A549 (cell line): ENCODE results near the gene AHI1. TPM values are rescaled to one million over a fixed set of nuclear protein-coding genes. Genes with fewer than 3 reads are reported as not detected.

ENCODE experiments used
- ATAC-seq, 2 experiments: fragments of 200-7000 bp in 1 of 2; fragments of >200 bp in 1 of 2; cut with Nextera tagmentation in 1 of 2; cut with Tn5 transposase in 1 of 2; 3 replicates each; pipeline versions ENCODE4 v1.8.0 to v1.9.1; 2018 to 2020; ENCODE audit warnings: mild to moderate bottlenecking in 1 of 2, moderate library complexity in 1 of 2
- CTCF ChIA-PET: fragments of 300-600 bp; sonication (Branson Sonifier 250); formaldehyde crosslinking; extraction: SDS; loops from one replicate; lab custom pipeline; 2021; ENCODE audit warnings: antibody characterized with exemption, inconsistent platforms; lab: Yijun Ruan, JAX
- POLR2A ChIA-PET: fragments of 350-600 bp; formaldehyde crosslinking; extraction: SDS; loops from one replicate; lab custom pipeline; 2021; ENCODE audit warnings: antibody characterized with exemption, inconsistent platforms; lab: Yijun Ruan, JAX
- DNase-seq, 2 experiments: peaks; one replicate each; pipeline versions ENCODE4 v3.0.0 to v3.0.0-alpha.2; 2011 to 2016; ENCODE audit warnings: low read depth in 1 of 2, low spot score in 1 of 2
- FAIRE-seq: peaks from 2 replicates; lab custom pipeline; 2011; peaks lifted over from hg19 to GRCh38; lab: Jason Lieb, UNC
- H3K27ac ChIP-seq, 2 experiments: fragments of >200 bp; sonication (Bioruptor Twin); formaldehyde crosslinking; 3 replicates each; pipeline ENCODE4 v1.5.1; 2016 to 2017
- H3K4me1 ChIP-seq: fragments of >200 bp; sonication (Bioruptor Twin); formaldehyde crosslinking; 3 replicates; pipeline ENCODE4 v1.6.1; 2016
- H3K4me2 ChIP-seq: fragments of >200 bp; sonication (Bioruptor Twin); formaldehyde crosslinking; 3 replicates; pipeline ENCODE4 v1.6.1; 2016
- H3K4me3 ChIP-seq: fragments of >200 bp; sonication (Bioruptor Twin); formaldehyde crosslinking; 3 replicates; pipeline ENCODE4 v1.5.1; 2016
- H3K9me3 ChIP-seq: fragments of >200 bp; sonication (Bioruptor Twin); formaldehyde crosslinking; 3 replicates; pipeline ENCODE4 v1.6.1; 2016
- BHLHE40 ChIP-seq: IDR thresholded peaks from 2 replicates; pipeline ENCODE4 v1.6.1; 2012; ENCODE audit warnings: low read depth, low read length, inconsistent platforms
- CBX2 ChIP-seq: fragments of 200-600 bp; sonication (generic); IDR thresholded peaks from 2 replicates; pipeline ENCODE4 v1.6.1; 2016; ENCODE audit warnings: low read depth, mild to moderate bottlenecking, borderline replicate concordance
- CEBPB ChIP-seq, 2 experiments: fragments of >200 bp in 1 of 2; sonication (Bioruptor Twin) in 1 of 2; formaldehyde crosslinking in 1 of 2; IDR thresholded peaks; 2 replicates each; pipeline ENCODE4 v1.6.1; 2012 to 2016
- CHD2 ChIP-seq: fragments of 150-350 bp; IDR thresholded peaks from 2 replicates; pipeline ENCODE4 v1.6.1; 2014; ENCODE audit warnings: low read length; ENCODE audit not compliant: partially characterized antibody
- EHMT2 ChIP-seq: fragments of 200-600 bp; sonication (generic); IDR thresholded peaks from 2 replicates; pipeline ENCODE4 v1.6.1; 2016; ENCODE audit warnings: antibody characterized with exemption, low read depth, mild to moderate bottlenecking, moderate library complexity
- GATA3 ChIP-seq: IDR thresholded peaks from 2 replicates; pipeline ENCODE4 v1.6.1; 2012; ENCODE audit warnings: borderline replicate concordance
- HDAC2 ChIP-seq: fragments of 200-600 bp; sonication (generic); IDR thresholded peaks from 2 replicates; pipeline ENCODE4 v1.6.1; 2016
- HEYL ChIP-seq: fragments of 250-450 bp; sonication (Bioruptor Pico); IDR thresholded peaks from 2 replicates; pipeline ENCODE4 v1.8.0; 2021; ENCODE audit warnings: mild to moderate bottlenecking, moderate library complexity
- HOXB13 ChIP-seq: fragments of 250-450 bp; sonication (Bioruptor Pico); IDR thresholded peaks from 2 replicates; pipeline ENCODE4 v1.5.0; 2020; ENCODE audit warnings: low read depth, mild to moderate bottlenecking, moderate library complexity
- HOXB5 ChIP-seq: fragments of 250-450 bp; sonication (Bioruptor Pico); IDR thresholded peaks from 2 replicates; pipeline ENCODE4 v1.5.0; 2020; ENCODE audit warnings: mild to moderate bottlenecking, moderate library complexity
- JUN ChIP-seq, 2 experiments: fragments of >200 bp; sonication (Bioruptor Twin); formaldehyde crosslinking; IDR thresholded peaks; 2 replicates in 1 of 2; 3 replicates in 1 of 2; pipeline ENCODE4 v1.6.1; 2016 to 2017
- JUNB ChIP-seq: fragments of >200 bp; sonication (Bioruptor Twin); formaldehyde crosslinking; IDR thresholded peaks from 2 replicates; pipeline ENCODE4 v1.6.1; 2016
- KDM5A ChIP-seq: fragments of 200-600 bp; sonication (generic); IDR thresholded peaks from 2 replicates; pipeline ENCODE4 v1.6.1; 2016; ENCODE audit warnings: antibody characterized with exemption, mild to moderate bottlenecking
- MAFK ChIP-seq: fragments of 450-650 bp; IDR thresholded peaks from 2 replicates; pipeline ENCODE4 v1.6.1; 2014; ENCODE audit not compliant: partially characterized antibody
- NR3C1 ChIP-seq: fragments of >200 bp; sonication (Bioruptor Twin); formaldehyde crosslinking; IDR thresholded peaks from 3 replicates; pipeline ENCODE4 v1.6.1; 2017
- PHF8 ChIP-seq: fragments of 200-600 bp; sonication (generic); IDR thresholded peaks from 2 replicates; pipeline ENCODE4 v1.6.1; 2016; ENCODE audit warnings: low read depth, mild to moderate bottlenecking, antibody characterized with exemption, moderate library complexity, borderline replicate concordance
- RAD21 ChIP-seq, 2 experiments: fragments of >200 bp in 1 of 2; sonication (Bioruptor Twin) in 1 of 2; formaldehyde crosslinking in 1 of 2; IDR thresholded peaks in 1 of 2; conservative IDR thresholded peaks in 1 of 2; 2 replicates in 1 of 2; 3 replicates in 1 of 2; pipeline ENCODE4 v1.6.1; 2012 to 2018; ENCODE audit warnings: inconsistent platforms in 1 of 2
- RARB ChIP-seq: fragments of 250-450 bp; sonication (Bioruptor Pico); IDR thresholded peaks from 2 replicates; pipeline ENCODE4 v1.8.0; 2021; ENCODE audit warnings: mild to moderate bottlenecking, moderate library complexity
- SMC3 ChIP-seq: fragments of >200 bp; sonication (Bioruptor Twin); formaldehyde crosslinking; IDR thresholded peaks from 3 replicates; pipeline ENCODE4 v1.6.1; 2018; ENCODE audit warnings: inconsistent platforms
- ZC3H11A ChIP-seq: fragments of 450-650 bp; IDR thresholded peaks from 2 replicates; pipeline ENCODE4 v1.6.1; 2014; ENCODE audit warnings: antibody characterized with exemption, mild to moderate bottlenecking
- ZFP36 ChIP-seq: fragments of 450-650 bp; IDR thresholded peaks from 2 replicates; pipeline ENCODE4 v1.6.1; 2014; ENCODE audit warnings: borderline replicate concordance; ENCODE audit not compliant: partially characterized antibody
- ZNF302 ChIP-seq: fragments of 250-450 bp; sonication (Bioruptor Pico); IDR thresholded peaks from 2 replicates; pipeline ENCODE4 v1.9.0; 2021; ENCODE audit warnings: inconsistent platforms, mild to moderate bottlenecking, moderate library complexity
- WGBS: methylation state at CpG from one replicate; pipeline ENCODE4 v1.1.6; 2017; ENCODE audit errors: missing lambda C conversion rate; 5-methylcytosine and 5-hydroxymethylcytosine counted together
- polyA plus RNA-seq, 4 experiments: library from polyadenylated mRNA; depleted of rRNA in 3 of 4; stranded (reverse); fragments of >200 nt; fragmentation: RNase III in 1 of 4; extraction: RNeasy Plus Mini Kit Qiagen cat#74134 plus additional on column Dnase treatment in 1 of 4; gene quantifications; 2 replicates in 3 of 4; 3 replicates in 1 of 4; pipeline ENCODE4 v1.2.3, GENCODE V29; 2011 to 2017
- TF ChIP-seq, protein P1 (sequence below): fragments of 250-450 bp; sonication (Bioruptor Pico); IDR thresholded peaks from 2 replicates; pipeline ENCODE4 v1.5.0; 2020; ENCODE audit warnings: low read depth, mild to moderate bottlenecking, moderate library complexity
- TF ChIP-seq, protein P2 (sequence below): IDR thresholded peaks from 2 replicates; pipeline ENCODE4 v1.6.1; 2012; ENCODE audit warnings: low read depth, borderline replicate concordance
- TF ChIP-seq, protein P3 (sequence below): fragments of 150-350 bp; IDR thresholded peaks from 2 replicates; pipeline ENCODE4 v1.6.1; 2014; ENCODE audit warnings: low read depth, mild to moderate bottlenecking, low read length
- TF ChIP-seq, protein P4 (sequence below): fragments of >200 bp; sonication (Bioruptor Twin); formaldehyde crosslinking; IDR thresholded peaks from 2 replicates; pipeline ENCODE4 v1.6.1; 2016
- TF ChIP-seq, protein P5 (sequence below): fragments of 250-450 bp; sonication (Bioruptor Pico); IDR thresholded peaks from 2 replicates; pipeline ENCODE4 v1.5.0; 2021; ENCODE audit warnings: mild to moderate bottlenecking, moderate library complexity, borderline replicate concordance

Gene AHI1
- polyA plus RNA-seq, 2 of the 4 experiments (the other 2 are of a cell fraction): 24.7 to 50.8 TPM

DNA sequence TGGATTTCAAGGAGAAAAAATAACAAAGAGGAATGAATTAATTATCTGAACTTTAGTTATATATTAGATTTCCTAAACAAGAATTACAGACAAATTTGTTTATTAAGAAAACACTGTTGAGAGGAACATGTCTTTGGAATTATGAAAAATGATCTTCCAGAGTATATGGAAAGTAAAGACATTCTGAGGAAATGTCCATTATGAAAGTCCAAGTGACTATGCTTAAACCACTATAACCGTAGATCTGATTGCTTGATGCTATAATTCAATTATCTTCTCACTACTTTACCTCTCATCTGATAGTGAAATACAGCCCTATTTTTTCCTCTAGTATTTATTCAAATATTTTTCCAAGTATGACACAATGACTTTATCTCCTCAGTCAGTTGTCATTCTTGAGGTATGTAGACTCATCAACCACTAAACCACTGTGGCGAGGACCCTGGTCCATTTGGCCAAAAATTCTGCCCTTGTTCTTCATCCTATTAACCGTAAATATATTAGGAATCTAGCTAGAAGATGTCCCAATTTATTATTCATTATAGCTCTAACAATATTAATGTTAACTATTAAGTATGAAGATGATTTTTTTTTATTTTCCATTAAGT lies 37.3 kb upstream of the AHI1 start:
- FAIRE-seq: no peak
- POLR2A ChIA-PET: no interaction called here
- CTCF ChIA-PET: interaction anchor here (1.1 to 4.3 kb wide), 17 partner anchors 14 to 782 kb away, joined by 3 to 50 read pairs (median 4); no protein-coding TSS in a partner anchor
- 67% methylated on average over 3 of the region's 3 CpGs for WGBS
- Histone ChIP-seq H3K4me1 (peaks cover 36% of the 10 kb centered on the region), H3K4me2 (no peak overlapping the region), H3K4me3 (no peak overlapping the region)
- TF ChIP-seq, protein P1, sequence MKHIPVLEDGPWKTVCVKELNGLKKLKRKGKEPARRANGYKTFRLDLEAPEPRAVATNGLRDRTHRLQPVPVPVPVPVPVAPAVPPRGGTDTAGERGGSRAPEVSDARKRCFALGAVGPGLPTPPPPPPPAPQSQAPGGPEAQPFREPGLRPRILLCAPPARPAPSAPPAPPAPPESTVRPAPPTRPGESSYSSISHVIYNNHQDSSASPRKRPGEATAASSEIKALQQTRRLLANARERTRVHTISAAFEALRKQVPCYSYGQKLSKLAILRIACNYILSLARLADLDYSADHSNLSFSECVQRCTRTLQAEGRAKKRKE (CRISPR knock-in tag): no peak
- TF ChIP-seq JUN (IDR thresholded peaks at IDR 0.05) (no peak), HOXB13 (no peak), HOXB5 (CRISPR knock-in tag) (no peak), CBX2 (no peak), EHMT2 (no peak), CHD2 (no peak), RAD21 (conservative IDR thresholded peaks at IDR 0.05 in 1 of 2, IDR thresholded peaks at IDR 0.05 in 1 of 2) (no peak), PHF8 (no peak), NR3C1 (no peak), ZNF302 (CRISPR knock-in tag) (no peak), BHLHE40 (no peak), GATA3 (no peak), SMC3 (no peak), MAFK (no peak), ZFP36 (no peak), CEBPB (IDR thresholded peaks at IDR 0.05) (no peak)
- TF ChIP-seq, protein P2, sequence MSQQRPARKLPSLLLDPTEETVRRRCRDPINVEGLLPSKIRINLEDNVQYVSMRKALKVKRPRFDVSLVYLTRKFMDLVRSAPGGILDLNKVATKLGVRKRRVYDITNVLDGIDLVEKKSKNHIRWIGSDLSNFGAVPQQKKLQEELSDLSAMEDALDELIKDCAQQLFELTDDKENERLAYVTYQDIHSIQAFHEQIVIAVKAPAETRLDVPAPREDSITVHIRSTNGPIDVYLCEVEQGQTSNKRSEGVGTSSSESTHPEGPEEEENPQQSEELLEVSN: no peak
- TF ChIP-seq, protein P3, sequence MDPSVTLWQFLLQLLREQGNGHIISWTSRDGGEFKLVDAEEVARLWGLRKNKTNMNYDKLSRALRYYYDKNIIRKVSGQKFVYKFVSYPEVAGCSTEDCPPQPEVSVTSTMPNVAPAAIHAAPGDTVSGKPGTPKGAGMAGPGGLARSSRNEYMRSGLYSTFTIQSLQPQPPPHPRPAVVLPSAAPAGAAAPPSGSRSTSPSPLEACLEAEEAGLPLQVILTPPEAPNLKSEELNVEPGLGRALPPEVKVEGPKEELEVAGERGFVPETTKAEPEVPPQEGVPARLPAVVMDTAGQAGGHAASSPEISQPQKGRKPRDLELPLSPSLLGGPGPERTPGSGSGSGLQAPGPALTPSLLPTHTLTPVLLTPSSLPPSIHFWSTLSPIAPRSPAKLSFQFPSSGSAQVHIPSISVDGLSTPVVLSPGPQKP: no peak
- TF ChIP-seq, all 56 proteins: peak for 0
- no peak for DNase-seq
- Histone ChIP-seq H3K27ac (no peak overlapping the region; a peak in 1 of 6 replicates), H3K9me3 (no peaks in the 10 kb centered on the region)
- ATAC-seq: no peak

DNA sequence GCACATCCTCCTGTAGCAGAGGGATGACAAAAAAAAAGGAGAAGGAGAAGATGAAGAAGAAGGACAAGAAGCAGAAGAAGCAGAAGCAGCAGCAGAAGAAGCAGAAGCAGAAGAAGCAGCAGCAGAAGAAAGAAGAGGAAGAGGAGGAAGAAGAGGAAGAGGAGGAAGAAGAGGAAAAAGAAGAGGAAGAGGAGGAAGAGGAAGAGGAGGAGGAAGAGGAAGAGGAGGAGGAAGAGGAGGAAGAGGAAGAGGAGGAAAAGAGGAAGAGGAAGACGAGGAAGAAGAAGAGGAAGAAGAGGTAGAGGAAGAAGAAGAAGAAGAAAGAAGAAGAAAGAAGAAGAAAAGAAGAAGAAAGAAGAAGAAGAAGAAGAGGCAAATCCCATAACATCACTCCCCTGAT lies 35.0 kb upstream of the AHI1 start:
- Histone ChIP-seq H3K9me3 (no peaks in the 10 kb centered on the region), H3K27ac (no peak overlapping the region), H3K4me1 (peaks cover 28% of the 10 kb centered on the region), H3K4me3 (no peak overlapping the region), H3K4me2 (no peak overlapping the region)
- ChIA-PET POLR2A (no interaction called here), CTCF (interaction anchor here (4.3 kb wide), 1 partner anchor 694 kb away, joined by 50 read pairs; no protein-coding TSS in a partner anchor)
- DNase-seq: no peak
- FAIRE-seq: no peak
- no peak for TF ChIP-seq EHMT2
- no peak for TF ChIP-seq SMC3
- TF ChIP-seq, protein P4, sequence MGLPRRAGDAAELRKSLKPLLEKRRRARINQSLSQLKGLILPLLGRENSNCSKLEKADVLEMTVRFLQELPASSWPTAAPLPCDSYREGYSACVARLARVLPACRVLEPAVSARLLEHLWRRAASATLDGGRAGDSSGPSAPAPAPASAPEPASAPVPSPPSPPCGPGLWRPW: no peak
- no peak for TF ChIP-seq HEYL (CRISPR knock-in tag)
- no peak for TF ChIP-seq ZC3H11A
- no peak for TF ChIP-seq RARB (CRISPR knock-in tag)
- no peak for TF ChIP-seq KDM5A
- TF ChIP-seq, protein P1 (CRISPR knock-in tag): no peak
- no peak for TF ChIP-seq ZNF302 (CRISPR knock-in tag)
- TF ChIP-seq JUNB: no peak
- no peak for TF ChIP-seq HOXB5 (CRISPR knock-in tag)
- TF ChIP-seq, protein P5, sequence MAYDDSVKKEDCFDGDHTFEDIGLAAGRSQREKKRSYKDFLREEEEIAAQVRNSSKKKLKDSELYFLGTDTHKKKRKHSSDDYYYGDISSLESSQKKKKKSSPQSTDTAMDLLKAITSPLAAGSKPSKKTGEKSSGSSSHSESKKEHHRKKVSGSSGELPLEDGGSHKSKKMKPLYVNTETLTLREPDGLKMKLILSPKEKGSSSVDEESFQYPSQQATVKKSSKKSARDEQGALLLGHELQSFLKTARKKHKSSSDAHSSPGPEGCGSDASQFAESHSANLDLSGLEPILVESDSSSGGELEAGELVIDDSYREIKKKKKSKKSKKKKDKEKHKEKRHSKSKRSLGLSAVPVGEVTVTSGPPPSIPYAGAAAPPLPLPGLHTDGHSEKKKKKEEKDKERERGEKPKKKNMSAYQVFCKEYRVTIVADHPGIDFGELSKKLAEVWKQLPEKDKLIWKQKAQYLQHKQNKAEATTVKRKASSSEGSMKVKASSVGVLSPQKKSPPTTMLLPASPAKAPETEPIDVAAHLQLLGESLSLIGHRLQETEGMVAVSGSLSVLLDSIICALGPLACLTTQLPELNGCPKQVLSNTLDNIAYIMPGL (CRISPR knock-in tag): no peak
- no peak for TF ChIP-seq CBX2
- TF ChIP-seq HDAC2: no peak
- WGBS: 31% methylated on average over 1 of the region's 1 CpG
- no peak for ATAC-seq
